A673 (cell line): Measurements from ENCODE around the gene CASQ2.

Experiments
- EZH2 ChIP-seq: fragments of 200-600 bp; sonication (generic); IDR thresholded peaks from 2 replicates; pipeline ENCODE4 v1.6.1; 2017; ENCODE audit warnings: borderline replicate concordance, low read depth, mild to moderate bottlenecking, mixed read lengths, antibody characterized with exemption, low read length; ENCODE audit not compliant: poor library complexity, severe bottlenecking
- TF ChIP-seq, protein P1 (sequence below): fragments of 300-800, 200-600 bp; sonication (generic); conservative IDR thresholded peaks from 2 replicates; pipeline ENCODE4 v1.5.1; 2017; ENCODE audit warnings: low read depth, mild to moderate bottlenecking, antibody characterized with exemption, low read length, moderate library complexity, mixed read lengths

DNA sequence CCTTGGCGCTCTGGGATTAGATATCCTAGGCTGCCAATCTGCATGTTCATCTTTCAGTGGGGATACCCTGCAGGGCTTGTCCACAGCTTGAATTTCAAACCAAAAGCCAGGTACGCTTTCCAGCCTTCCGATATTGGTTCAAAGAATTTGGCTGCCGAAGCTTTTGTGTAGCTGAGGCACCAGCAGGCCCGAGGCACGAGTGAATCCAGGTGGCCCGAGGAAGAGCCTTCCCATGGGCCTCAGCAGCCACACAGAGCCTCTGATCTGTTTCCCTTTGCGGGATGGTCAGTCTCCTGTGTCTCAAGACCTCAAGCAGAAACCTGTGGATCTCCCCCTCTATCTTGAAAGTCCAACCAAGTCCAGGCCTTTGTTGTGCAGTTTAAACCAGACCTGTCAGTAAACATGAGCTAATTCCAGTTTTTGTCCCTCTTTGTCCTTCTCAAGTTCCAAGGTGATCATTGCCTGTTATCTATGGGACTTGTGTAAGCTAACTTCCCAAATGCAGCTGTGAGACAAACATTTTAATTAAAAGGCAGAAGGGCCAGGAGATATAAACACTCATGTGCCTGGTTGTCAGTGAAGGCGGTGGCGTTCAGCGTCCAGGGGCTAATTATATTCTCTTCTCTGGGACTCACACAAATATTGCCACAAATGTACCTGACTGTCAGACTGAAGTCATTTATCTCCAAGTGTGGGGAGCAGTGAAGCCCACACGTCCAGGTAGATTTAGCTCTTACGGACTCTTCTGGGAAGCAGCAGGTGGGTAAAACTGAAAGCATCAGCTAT lies 96.1 kb downstream of the CASQ2 start:
- TF ChIP-seq EZH2, result no peak
- TF ChIP-seq, protein P1, sequence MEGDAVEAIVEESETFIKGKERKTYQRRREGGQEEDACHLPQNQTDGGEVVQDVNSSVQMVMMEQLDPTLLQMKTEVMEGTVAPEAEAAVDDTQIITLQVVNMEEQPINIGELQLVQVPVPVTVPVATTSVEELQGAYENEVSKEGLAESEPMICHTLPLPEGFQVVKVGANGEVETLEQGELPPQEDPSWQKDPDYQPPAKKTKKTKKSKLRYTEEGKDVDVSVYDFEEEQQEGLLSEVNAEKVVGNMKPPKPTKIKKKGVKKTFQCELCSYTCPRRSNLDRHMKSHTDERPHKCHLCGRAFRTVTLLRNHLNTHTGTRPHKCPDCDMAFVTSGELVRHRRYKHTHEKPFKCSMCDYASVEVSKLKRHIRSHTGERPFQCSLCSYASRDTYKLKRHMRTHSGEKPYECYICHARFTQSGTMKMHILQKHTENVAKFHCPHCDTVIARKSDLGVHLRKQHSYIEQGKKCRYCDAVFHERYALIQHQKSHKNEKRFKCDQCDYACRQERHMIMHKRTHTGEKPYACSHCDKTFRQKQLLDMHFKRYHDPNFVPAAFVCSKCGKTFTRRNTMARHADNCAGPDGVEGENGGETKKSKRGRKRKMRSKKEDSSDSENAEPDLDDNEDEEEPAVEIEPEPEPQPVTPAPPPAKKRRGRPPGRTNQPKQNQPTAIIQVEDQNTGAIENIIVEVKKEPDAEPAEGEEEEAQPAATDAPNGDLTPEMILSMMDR, result no peak
